GM12872 (cell line): ENCODE data around the gene NCKIPSD.

Experiments used
- CTCF ChIP-seq: IDR thresholded peaks from 3 replicates; pipeline ENCODE4 v1.5.1; 2011; ENCODE audit warnings: low read depth, mild to moderate bottlenecking, low read length, moderate library complexity; ENCODE audit not compliant: insufficient read depth

NCKIPSD gene

GRCh38 chr3:48662753-48663488 lies 22.8 kb downstream of the NCKIPSD start, which contains the start of gene CELSR3:
TSS of gene CELSR3 (minus strand) at chr3:48662886. CDS start at chr3:48662634, 252 bp downstream.
- no peak for TF ChIP-seq CTCF

- no peak for TF ChIP-seq CTCF
These were observed 23.5 kb downstream of the NCKIPSD start for GRCh38 chr3:48662145-48662752.

- TF ChIP-seq CTCF: no peak
These were observed 24.1 kb downstream of the NCKIPSD start for GRCh38 chr3:48661501-48662144.

- no peak for TF ChIP-seq CTCF
These were observed 24.8 kb downstream of the NCKIPSD start for GRCh38 chr3:48660800-48661400.

DNA sequence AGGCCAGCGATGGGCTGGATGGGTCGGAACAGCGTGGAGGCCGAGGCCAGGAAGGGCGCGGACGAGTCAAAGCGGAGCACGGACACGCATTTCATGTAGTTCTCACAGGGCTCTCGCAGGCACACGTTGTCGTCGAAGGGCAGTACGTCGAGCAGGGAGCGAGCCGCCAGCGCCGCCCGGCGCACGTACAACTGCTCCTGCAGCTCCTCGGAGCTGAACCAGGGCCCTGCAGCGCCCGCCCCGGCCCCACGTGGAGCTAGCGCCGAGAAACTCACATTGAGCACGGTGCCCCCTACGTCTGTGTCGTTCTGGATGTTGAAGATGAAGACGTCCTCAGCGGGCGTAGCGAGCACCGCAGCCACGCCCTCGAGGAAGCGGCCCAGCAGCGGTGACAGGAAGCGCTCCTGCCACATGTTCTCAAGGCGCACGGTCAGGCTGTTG lies 28.9 kb downstream of the NCKIPSD start:
- no peak for TF ChIP-seq CTCF

GRCh38 chr3:48656061-48656840 lies 29.5 kb downstream of the NCKIPSD start:
- TF ChIP-seq CTCF: peak; percentile 80
